Measurements from ENCODE around the gene NAGS. TPM values are rescaled to one million over a fixed set of nuclear protein-coding genes. Genes with fewer than 3 reads are reported as not detected.

Gene NAGS
- total RNA-seq, 1 experiment from 2014 or later = 5.1 TPM

- peak; percentile 8 for DNase-seq
- H3K36me3 ChIP-seq (replicated peaks; ENCODE audit: control insufficient read depth, insufficient read depth, low read length) = no peaks in the 10 kb centered on the region
- peaks cover 2% of the 10 kb centered on the region for H3K27me3 ChIP-seq (ENCODE audit: control insufficient read depth, insufficient read depth, low read length)
- H3K4me3 ChIP-seq (ENCODE audit: insufficient read depth, low read depth, low read length) = no peak overlapping the region
Measured at GRCh38 chr17:43976963-43977837, 27.2 kb upstream of the NAGS start.

GRCh38 chr17:43978078-43978477, 26.3 kb upstream of the NAGS start:
- Histone ChIP-seq H3K4me3 (ENCODE audit: insufficient read depth, low read depth, low read length) (no peak overlapping the region), H3K27me3 (ENCODE audit: control insufficient read depth, insufficient read depth, low read length) (peaks cover 8% of the 10 kb centered on the region), H3K36me3 (replicated peaks; ENCODE audit: control insufficient read depth, insufficient read depth, low read length) (no peaks in the 10 kb centered on the region)
- DNase-seq = no peak

DNA sequence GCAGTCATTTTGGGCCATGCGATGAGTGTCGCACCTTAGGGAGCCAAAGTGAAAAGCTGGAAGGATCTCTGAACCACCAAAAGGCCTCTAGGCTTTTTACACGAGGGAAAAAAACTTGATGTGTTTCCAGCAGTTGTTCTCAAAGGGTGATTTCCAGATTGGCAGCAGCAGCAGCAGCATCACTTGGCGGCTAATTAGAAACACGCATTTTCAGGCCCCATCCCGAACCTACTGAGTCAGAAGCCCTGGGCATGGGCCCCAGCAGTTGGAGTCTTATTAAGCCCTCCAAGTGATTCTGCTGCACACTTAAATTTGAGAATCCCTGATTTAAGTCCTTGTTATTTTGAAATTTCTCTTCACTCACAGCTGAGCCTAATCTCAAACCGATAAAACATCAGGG, 25.4 kb upstream of the NAGS start:
- no peak for DNase-seq
- Histone ChIP-seq H3K27me3 (ENCODE audit: control insufficient read depth, insufficient read depth, low read length) (peaks cover 17% of the 10 kb centered on the region), H3K4me3 (ENCODE audit: insufficient read depth, low read depth, low read length) (no peak overlapping the region), H3K36me3 (replicated peaks; ENCODE audit: control insufficient read depth, insufficient read depth, low read length) (no peaks in the 10 kb centered on the region)

GRCh38 chr17:43979671-43980070, 24.8 kb upstream of the NAGS start:
- H3K36me3 ChIP-seq (replicated peaks; ENCODE audit: control insufficient read depth, insufficient read depth, low read length) = no peaks in the 10 kb centered on the region
- peaks cover 20% of the 10 kb centered on the region for H3K27me3 ChIP-seq (ENCODE audit: control insufficient read depth, insufficient read depth, low read length)
- no peak overlapping the region for H3K4me3 ChIP-seq (ENCODE audit: insufficient read depth, low read depth, low read length)
- no peak for DNase-seq

DNA sequence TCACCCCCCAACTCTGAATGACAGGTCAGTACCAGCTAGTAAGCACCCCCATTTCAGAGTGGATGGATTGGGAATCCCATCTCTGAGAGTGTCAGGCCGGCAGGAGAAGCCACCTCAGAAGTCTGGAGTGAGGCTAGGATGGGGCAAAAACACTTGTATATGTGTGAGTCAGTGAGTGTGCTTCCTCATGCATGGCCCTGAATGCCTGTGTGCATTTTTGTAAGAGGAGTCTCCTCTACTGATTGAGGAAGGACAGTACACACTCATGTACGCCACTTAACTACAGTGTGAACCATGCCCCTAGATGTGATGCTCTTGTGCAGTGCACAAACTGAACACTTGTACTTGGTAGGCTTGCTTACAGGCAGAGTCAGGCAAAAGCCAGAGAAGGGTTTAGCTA, 22.3 kb upstream of the NAGS start:
- no peak for DNase-seq
- Histone ChIP-seq H3K36me3 (replicated peaks; ENCODE audit: control insufficient read depth, insufficient read depth, low read length) (no peaks in the 10 kb centered on the region), H3K27me3 (ENCODE audit: control insufficient read depth, insufficient read depth, low read length) (peaks cover 20% of the 10 kb centered on the region), H3K4me3 (ENCODE audit: insufficient read depth, low read depth, low read length) (no peak overlapping the region)

DNA sequence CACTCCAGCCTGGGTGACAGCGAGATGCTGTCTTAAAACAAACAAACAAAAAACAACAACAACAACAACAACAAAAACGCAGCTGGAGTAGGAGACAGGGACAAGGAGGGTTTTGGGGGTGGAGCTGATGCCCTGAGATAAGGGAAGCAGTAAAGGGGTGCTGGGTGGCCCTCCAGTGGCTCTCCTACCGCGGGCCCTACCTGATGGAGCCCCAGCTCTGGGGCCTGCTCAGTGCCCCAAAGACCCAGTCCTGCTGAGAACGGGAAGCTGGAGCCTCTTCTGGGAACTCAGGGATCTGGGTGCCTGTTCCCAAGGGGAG, 21.3 kb upstream of the NAGS start:
- no peaks in the 10 kb centered on the region for H3K36me3 ChIP-seq (replicated peaks; ENCODE audit: control insufficient read depth, insufficient read depth, low read length)
- no peak for DNase-seq
- peak overlapping the region; percentile 66 for H3K4me3 ChIP-seq (ENCODE audit: insufficient read depth, low read depth, low read length)
- H3K27me3 ChIP-seq (ENCODE audit: control insufficient read depth, insufficient read depth, low read length) = peaks cover 20% of the 10 kb centered on the region

- H3K27me3 ChIP-seq (ENCODE audit: control insufficient read depth, insufficient read depth, low read length) = peaks cover 20% of the 10 kb centered on the region
Measured at GRCh38 chr17:43983515-43984411, 20.7 kb upstream of the NAGS start.

DNA sequence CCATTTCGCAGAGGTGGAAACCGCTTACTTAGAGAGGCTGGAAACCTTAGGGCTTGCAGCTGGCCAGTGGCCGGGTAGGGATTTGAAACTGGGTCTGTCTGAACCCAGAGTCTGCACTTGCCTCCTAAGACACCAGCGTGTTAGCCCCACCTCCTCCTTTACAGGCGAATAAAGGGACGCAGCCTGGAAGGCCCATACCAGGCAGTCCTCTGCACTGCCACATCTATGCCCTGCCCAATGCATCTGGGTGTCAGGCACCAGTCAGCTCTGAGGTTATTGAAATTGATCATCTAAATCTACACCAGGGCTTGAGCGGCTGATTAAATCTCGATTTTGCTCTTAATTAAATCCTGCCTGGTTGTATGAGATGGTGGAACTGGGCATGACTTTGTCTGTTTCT, 19.9 kb upstream of the NAGS start:
- Histone ChIP-seq H3K36me3 (replicated peaks; ENCODE audit: control insufficient read depth, insufficient read depth, low read length) (no peaks in the 10 kb centered on the region), H3K4me3 (ENCODE audit: insufficient read depth, low read depth, low read length) (peak overlapping the region; percentile 66; the same call in 1 of the 2 replicates), H3K27me3 (ENCODE audit: control insufficient read depth, insufficient read depth, low read length) (peaks cover 20% of the 10 kb centered on the region)
- peak; percentile 59 for DNase-seq

More at GRCh38 chr17:43983515-43984411, 20.7 kb upstream of the NAGS start:
- H3K4me3 ChIP-seq (ENCODE audit: insufficient read depth, low read depth, low read length) = peak overlapping the region; percentile 66
- no peaks in the 10 kb centered on the region for H3K36me3 ChIP-seq (replicated peaks; ENCODE audit: control insufficient read depth, insufficient read depth, low read length)
- peak; percentile 81 for DNase-seq

GRCh38 chr17:43986225-43986981, 18.0 kb upstream of the NAGS start:
- H3K27me3 ChIP-seq (ENCODE audit: control insufficient read depth, insufficient read depth, low read length) = peaks cover 20% of the 10 kb centered on the region
- DNase-seq = peak; percentile 6

GRCh38 chr17:43987131-43988021, 17.0 kb upstream of the NAGS start:
- peak; percentile 18 for DNase-seq
- no peak overlapping the region for H3K4me3 ChIP-seq (ENCODE audit: insufficient read depth, low read depth, low read length)
- no peaks in the 10 kb centered on the region for H3K36me3 ChIP-seq (replicated peaks; ENCODE audit: control insufficient read depth, insufficient read depth, low read length)
- H3K27me3 ChIP-seq (ENCODE audit: control insufficient read depth, insufficient read depth, low read length) = peaks cover 16% of the 10 kb centered on the region

More at GRCh38 chr17:43986225-43986981, 18.0 kb upstream of the NAGS start:
- no peak overlapping the region for H3K4me3 ChIP-seq (ENCODE audit: insufficient read depth, low read depth, low read length)
- no peaks in the 10 kb centered on the region for H3K36me3 ChIP-seq (replicated peaks; ENCODE audit: control insufficient read depth, insufficient read depth, low read length)

DNA sequence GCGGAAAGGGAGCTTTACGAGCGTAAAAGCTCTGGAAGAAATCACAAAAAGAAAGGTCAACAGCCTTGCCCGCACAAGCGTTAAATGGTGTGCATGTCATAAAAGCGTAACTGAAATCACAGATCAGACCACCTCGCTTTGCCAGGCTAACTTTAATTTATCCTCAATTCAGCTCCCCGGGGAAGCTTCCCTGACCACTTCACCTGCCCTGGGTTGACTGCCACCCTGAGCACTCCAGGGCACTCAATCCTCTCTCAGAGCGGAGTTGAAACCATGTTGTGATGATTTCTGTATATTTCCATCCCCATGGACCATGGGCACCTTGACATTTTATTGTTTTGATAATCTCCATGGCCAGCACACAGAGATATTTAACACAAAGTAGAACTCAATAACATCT, 16.1 kb upstream of the NAGS start:
- no peak for DNase-seq
- peaks cover 10% of the 10 kb centered on the region for H3K27me3 ChIP-seq (ENCODE audit: control insufficient read depth, insufficient read depth, low read length)
- H3K36me3 ChIP-seq (replicated peaks; ENCODE audit: control insufficient read depth, insufficient read depth, low read length) = no peaks in the 10 kb centered on the region
- no peak overlapping the region for H3K4me3 ChIP-seq (ENCODE audit: insufficient read depth, low read depth, low read length)

GRCh38 chr17:43992641-43993040, 11.8 kb upstream of the NAGS start:
- H3K4me3 ChIP-seq (ENCODE audit: insufficient read depth, low read depth, low read length) = no peak overlapping the region
- H3K27me3 ChIP-seq (ENCODE audit: control insufficient read depth, insufficient read depth, low read length) = peaks cover 7% of the 10 kb centered on the region
- no peaks in the 10 kb centered on the region for H3K36me3 ChIP-seq (replicated peaks; ENCODE audit: control insufficient read depth, insufficient read depth, low read length)
- DNase-seq = no peak

GRCh38 chr17:43994272-43995149, 9.9 kb upstream of the NAGS start:
- DNase-seq = peak; percentile 91
- peak overlapping the region; percentile 55 for H3K4me3 ChIP-seq (ENCODE audit: insufficient read depth, low read depth, low read length)
- H3K36me3 ChIP-seq (replicated peaks; ENCODE audit: control insufficient read depth, insufficient read depth, low read length) = no peaks in the 10 kb centered on the region
- H3K27me3 ChIP-seq (ENCODE audit: control insufficient read depth, insufficient read depth, low read length) = peaks cover 7% of the 10 kb centered on the region

All from H7 (cell line).